DOHH2 (cell line): ENCODE results near the gene KNL1.

ENCODE experiments used
- H3F3A ChIP-seq: fragments of 200-600 bp; sonication (generic), shearing (Covaris generic); 2 replicates; pipeline ENCODE4 v1.6.0; 2016; ENCODE audit warnings: antibody characterized with exemption, mild to moderate bottlenecking; ENCODE audit not compliant: control insufficient read depth, insufficient read depth
- H3K27ac ChIP-seq: fragments of 200-600 bp; sonication (generic); 2 replicates; pipeline ENCODE4 v1.5.1; 2014; ENCODE audit warnings: low read depth, mild to moderate bottlenecking, low read length, moderate library complexity
- H3K27me3 ChIP-seq: fragments of 200-600 bp; sonication (generic); 2 replicates; pipeline ENCODE4 v1.6.1; 2014; ENCODE audit warnings: mild to moderate bottlenecking, low read length, mixed read lengths; ENCODE audit not compliant: control insufficient read depth
- H3K36me3 ChIP-seq: fragments of 200-600 bp; sonication (generic); 2 replicates; pipeline ENCODE4 v1.6.1; 2014; ENCODE audit warnings: mild to moderate bottlenecking, low read length, moderate library complexity, mixed read lengths; ENCODE audit not compliant: control insufficient read depth
- H3K4me1 ChIP-seq: fragments of 200-600 bp; sonication (generic); 2 replicates; pipeline ENCODE4 v1.6.1; 2014; ENCODE audit warnings: mild to moderate bottlenecking, low read length, mixed read lengths; ENCODE audit not compliant: control insufficient read depth
- H3K4me2 ChIP-seq: fragments of 200-600 bp; sonication (generic); 2 replicates; pipeline ENCODE4 v1.6.0; 2014; ENCODE audit warnings: mild to moderate bottlenecking, low read length, moderate library complexity
- H3K4me3 ChIP-seq: fragments of 200-600 bp; sonication (generic); 2 replicates; pipeline ENCODE4 v1.5.1; 2014; ENCODE audit warnings: mild to moderate bottlenecking, low read length, mixed read lengths
- H3K79me2 ChIP-seq: fragments of 200-600 bp; sonication (generic); 2 replicates; pipeline ENCODE4 v1.6.1; 2014; ENCODE audit warnings: mild to moderate bottlenecking, low read length, mixed read lengths; ENCODE audit not compliant: control insufficient read depth
- H3K9me2 ChIP-seq: fragments of 200-600 bp; sonication (generic); replicated peaks from 2 replicates; pipeline ENCODE4 v1.6.1; 2014; ENCODE audit warnings: mild to moderate bottlenecking, low read length, mixed read lengths; ENCODE audit not compliant: control insufficient read depth
- H3K9me3 ChIP-seq: fragments of 200-600 bp; sonication (generic); 2 replicates; pipeline ENCODE4 v1.6.1; 2014; ENCODE audit warnings: antibody characterized with exemption, low read length, mixed read lengths; ENCODE audit not compliant: control insufficient read depth, insufficient read depth
- H4K20me1 ChIP-seq: fragments of 200-600 bp; sonication (generic); 2 replicates; pipeline ENCODE4 v1.6.0; 2014; ENCODE audit warnings: low read depth, mild to moderate bottlenecking, antibody characterized with exemption, low read length, moderate library complexity; ENCODE audit not compliant: control insufficient read depth, insufficient read depth
- EZH2phosphoT487 ChIP-seq: fragments of 200-600 bp; sonication (generic); IDR thresholded peaks from 2 replicates; pipeline ENCODE4 v1.6.1; 2017; ENCODE audit warnings: borderline replicate concordance, mild to moderate bottlenecking, antibody characterized with exemption, low read length, moderate library complexity, mixed read lengths
- TF ChIP-seq, protein P1 (sequence below): fragments of 200-600 bp; sonication (generic); IDR thresholded peaks from one replicate; pipeline ENCODE4 v1.5.1; 2014; ENCODE audit warnings: antibody characterized with exemption, mild to moderate bottlenecking, low read depth, low read length; ENCODE audit not compliant: poor library complexity, severe bottlenecking

The KNL1 gene

DNA sequence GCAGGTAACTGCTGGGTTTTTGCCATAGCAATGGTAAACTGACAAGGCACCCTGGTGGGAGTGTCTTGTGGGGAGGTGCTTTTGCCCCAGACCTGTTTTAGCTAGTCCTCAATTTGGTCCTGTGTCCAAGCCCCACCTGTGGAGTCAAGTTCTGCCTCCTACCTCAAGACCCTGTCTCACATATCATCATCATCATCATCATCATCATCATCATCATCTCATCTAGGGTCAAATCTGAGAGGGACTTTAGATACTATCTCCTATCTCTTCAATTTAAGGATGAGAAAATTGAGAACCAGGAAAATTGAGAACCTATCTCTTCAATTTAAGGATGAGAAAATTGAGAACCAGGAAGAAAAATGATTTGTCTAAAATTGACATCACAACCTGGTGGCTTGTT, 9.9 kb downstream of the KNL1 start:
- peaks cover 16% of the 10 kb centered on the region for H3F3A ChIP-seq
- H3K4me2 ChIP-seq, result peak overlapping the region; percentile 14
- no peaks in the 10 kb centered on the region for H3K9me3 ChIP-seq
- no peak overlapping the region for H3K4me3 ChIP-seq
- peaks cover 67% of the 10 kb centered on the region for H3K79me2 ChIP-seq
- peaks cover 44% of the 10 kb centered on the region for H3K4me1 ChIP-seq
- H3K36me3 ChIP-seq, result peaks cover 74% of the 10 kb centered on the region
- H4K20me1 ChIP-seq, result no peaks in the 10 kb centered on the region
- no peaks in the 10 kb centered on the region for H3K9me2 ChIP-seq
- H3K27ac ChIP-seq, result no peak overlapping the region
- TF ChIP-seq, protein P1, sequence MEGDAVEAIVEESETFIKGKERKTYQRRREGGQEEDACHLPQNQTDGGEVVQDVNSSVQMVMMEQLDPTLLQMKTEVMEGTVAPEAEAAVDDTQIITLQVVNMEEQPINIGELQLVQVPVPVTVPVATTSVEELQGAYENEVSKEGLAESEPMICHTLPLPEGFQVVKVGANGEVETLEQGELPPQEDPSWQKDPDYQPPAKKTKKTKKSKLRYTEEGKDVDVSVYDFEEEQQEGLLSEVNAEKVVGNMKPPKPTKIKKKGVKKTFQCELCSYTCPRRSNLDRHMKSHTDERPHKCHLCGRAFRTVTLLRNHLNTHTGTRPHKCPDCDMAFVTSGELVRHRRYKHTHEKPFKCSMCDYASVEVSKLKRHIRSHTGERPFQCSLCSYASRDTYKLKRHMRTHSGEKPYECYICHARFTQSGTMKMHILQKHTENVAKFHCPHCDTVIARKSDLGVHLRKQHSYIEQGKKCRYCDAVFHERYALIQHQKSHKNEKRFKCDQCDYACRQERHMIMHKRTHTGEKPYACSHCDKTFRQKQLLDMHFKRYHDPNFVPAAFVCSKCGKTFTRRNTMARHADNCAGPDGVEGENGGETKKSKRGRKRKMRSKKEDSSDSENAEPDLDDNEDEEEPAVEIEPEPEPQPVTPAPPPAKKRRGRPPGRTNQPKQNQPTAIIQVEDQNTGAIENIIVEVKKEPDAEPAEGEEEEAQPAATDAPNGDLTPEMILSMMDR, result no peak
- TF ChIP-seq EZH2phosphoT487, result no peak
- no peaks in the 10 kb centered on the region for H3K27me3 ChIP-seq

DNA sequence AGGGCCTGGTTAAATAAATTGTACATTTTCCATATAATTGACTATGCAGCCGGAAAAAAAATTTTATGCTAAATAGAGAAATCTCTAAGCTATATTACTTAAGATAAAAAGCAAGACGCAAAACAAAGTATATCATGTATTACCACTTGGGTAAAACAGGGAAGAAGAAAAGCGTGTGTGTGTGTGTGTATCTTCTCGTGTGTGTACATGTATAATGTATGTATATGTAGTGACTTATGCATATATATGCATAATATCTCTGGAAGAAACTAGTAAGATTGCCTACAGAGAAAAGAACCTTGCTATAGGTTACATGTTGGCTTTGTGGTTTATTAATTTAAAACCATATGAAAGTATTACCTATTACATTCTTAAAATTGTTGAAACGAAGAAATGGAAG, 19.0 kb downstream of the KNL1 start:
- H3K9me2 ChIP-seq, result no peaks in the 10 kb centered on the region
- H3K4me1 ChIP-seq, result peaks cover 14% of the 10 kb centered on the region
- no peaks in the 10 kb centered on the region for H3K27me3 ChIP-seq
- TF ChIP-seq EZH2phosphoT487, result no peak
- TF ChIP-seq, protein P1, result no peak
- no peak overlapping the region for H3K27ac ChIP-seq
- no peaks in the 10 kb centered on the region for H4K20me1 ChIP-seq
- H3K4me2 ChIP-seq, result no peak overlapping the region
- no peak overlapping the region for H3K4me3 ChIP-seq
- peaks cover under 1% of the 10 kb centered on the region; the same call in 1 of the 2 replicates for H3F3A ChIP-seq
- no peaks in the 10 kb centered on the region for H3K9me3 ChIP-seq
- peaks cover 70% of the 10 kb centered on the region for H3K36me3 ChIP-seq
- H3K79me2 ChIP-seq, result no peaks in the 10 kb centered on the region

DNA sequence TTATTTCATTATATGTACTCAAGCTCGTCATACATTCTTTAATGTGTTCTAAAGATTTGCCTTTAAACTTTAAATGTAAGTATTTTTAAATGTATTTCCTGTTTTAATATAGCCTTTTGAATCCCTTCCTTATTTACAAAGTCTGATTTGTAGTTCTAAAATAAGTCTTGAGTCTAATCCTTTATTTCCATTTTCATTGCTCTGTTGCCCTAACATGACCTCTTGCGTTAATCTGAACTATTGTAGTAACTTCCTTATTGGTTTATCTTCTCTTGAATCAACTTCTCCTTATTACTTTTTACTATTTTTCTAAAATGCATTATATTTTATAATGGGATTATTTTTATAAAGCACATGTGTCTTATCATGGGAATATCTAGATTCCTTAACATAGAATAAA, 24.0 kb downstream of the KNL1 start:
- H3K4me1 ChIP-seq, result peaks cover 14% of the 10 kb centered on the region
- TF ChIP-seq EZH2phosphoT487, result no peak
- TF ChIP-seq, protein P1, result no peak
- H4K20me1 ChIP-seq, result no peaks in the 10 kb centered on the region
- H3K9me2 ChIP-seq, result no peaks in the 10 kb centered on the region
- H3K79me2 ChIP-seq, result no peaks in the 10 kb centered on the region
- H3K36me3 ChIP-seq, result peaks cover 74% of the 10 kb centered on the region
- H3K27ac ChIP-seq, result no peak overlapping the region
- H3K27me3 ChIP-seq, result no peaks in the 10 kb centered on the region
- no peak overlapping the region for H3K4me3 ChIP-seq
- H3K9me3 ChIP-seq, result no peaks in the 10 kb centered on the region
- H3F3A ChIP-seq, result peaks cover 3% of the 10 kb centered on the region; the same call in 1 of the 2 replicates
- no peak overlapping the region for H3K4me2 ChIP-seq

DNA sequence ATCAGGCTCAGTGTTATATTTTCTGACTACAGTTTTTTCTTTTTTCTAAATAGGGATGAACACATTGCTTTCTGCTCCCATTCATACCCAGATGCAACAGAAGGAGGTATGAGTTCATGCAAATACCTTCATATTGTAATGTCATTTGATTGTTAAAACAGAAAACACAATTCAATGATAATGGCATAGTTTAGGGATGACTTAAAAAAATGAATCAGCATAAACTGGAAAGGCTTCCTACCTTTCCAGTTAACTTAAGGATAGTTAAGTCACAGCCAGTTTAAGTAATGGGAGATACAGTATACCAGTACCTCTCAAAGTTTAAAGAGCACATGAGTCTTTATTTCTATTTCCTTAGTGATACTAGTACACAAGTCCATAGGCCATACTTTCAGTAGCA, 24.9 kb downstream of the KNL1 start:
- TF ChIP-seq EZH2phosphoT487, result no peak
- TF ChIP-seq, protein P1, result no peak
- Histone ChIP-seq H3F3A (peaks cover 3% of the 10 kb centered on the region; the same call in 1 of the 2 replicates), H3K79me2 (no peaks in the 10 kb centered on the region), H3K27ac (no peak overlapping the region), H3K36me3 (peaks cover 79% of the 10 kb centered on the region), H3K9me2 (no peaks in the 10 kb centered on the region), H4K20me1 (no peaks in the 10 kb centered on the region), H3K4me1 (peaks cover 14% of the 10 kb centered on the region), H3K4me2 (no peak overlapping the region), H3K27me3 (no peaks in the 10 kb centered on the region), H3K4me3 (no peak overlapping the region), H3K9me3 (no peaks in the 10 kb centered on the region)
